CD4-positive, alpha-beta T cell treated with Interleukin-17A for 1 hour (primary cell): ENCODE measurements around the gene XYLT1.
"Not testable (repeated sequence)": the region's sequence is repeated elsewhere in the genome, so short reads cannot be mapped to it uniquely, and the experiment has no call there.

Experiments
- DNase-seq: peaks from one replicate; pipeline ENCODE4 v3.0.0-alpha.2; 2020

The XYLT1 gene

DNA sequence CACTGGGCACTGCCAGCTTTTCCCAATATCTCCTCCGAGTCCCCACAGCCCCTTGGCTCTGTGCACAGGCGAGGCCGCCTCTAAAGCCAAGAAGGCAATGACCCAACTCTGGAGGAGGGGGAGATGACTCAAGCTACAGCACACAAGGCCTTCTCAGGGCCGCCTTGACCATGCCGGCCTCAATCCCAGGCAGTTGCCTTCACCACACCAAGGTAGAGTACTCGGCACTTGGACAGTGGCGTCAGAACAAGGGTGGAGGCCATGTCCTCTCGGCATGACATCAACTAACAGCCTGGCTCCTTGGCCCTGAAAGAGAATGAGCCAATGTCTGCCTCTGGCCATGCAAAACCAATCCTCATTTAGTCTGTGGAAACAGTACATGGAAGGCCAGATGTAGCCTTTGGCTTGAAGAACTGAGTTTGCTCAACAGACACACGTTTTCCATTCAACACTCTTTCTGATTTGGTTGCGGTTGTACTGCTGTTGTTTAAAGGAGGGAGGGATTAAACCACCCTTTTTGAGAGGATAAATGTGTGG, 139.6 kb downstream of the XYLT1 start:
- no peak for DNase-seq

DNA sequence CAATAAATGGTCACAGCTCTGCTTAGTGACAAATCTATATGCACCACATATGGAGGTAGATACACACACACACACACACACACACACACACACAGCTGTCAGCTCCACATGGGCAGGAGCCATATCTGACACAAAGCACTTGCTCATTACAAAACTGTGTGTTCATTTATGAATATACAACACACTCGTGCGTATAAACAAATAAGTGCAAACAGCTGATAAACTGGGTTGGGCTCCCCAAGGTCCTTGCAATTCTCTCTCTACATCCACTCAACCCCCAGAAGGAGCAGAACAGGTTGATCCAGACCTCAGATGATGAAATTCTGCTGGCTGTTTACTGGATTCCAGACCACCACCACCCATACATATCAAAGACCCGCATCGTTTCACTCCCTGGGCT, 140.7 kb downstream of the XYLT1 start:
- no peak for DNase-seq

DNA sequence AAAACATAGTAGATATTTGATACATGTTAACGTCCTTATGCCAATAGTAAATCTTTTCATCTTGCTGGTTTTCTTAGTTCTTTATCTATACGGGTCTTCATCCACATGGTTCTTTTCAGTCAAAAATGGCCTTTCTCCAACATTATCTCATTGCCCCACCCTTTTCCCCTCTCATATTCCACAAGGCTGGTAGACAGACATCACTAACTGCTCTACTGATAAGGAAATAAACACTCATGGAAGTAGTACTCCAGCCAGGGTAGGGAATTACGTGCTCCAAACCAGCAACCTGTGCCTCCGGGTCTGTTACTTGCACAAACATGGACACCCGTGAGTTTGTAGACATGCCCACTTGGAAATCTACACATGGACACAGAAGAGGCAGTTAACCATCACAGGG, 141.4 kb downstream of the XYLT1 start:
- no peak for DNase-seq

DNA sequence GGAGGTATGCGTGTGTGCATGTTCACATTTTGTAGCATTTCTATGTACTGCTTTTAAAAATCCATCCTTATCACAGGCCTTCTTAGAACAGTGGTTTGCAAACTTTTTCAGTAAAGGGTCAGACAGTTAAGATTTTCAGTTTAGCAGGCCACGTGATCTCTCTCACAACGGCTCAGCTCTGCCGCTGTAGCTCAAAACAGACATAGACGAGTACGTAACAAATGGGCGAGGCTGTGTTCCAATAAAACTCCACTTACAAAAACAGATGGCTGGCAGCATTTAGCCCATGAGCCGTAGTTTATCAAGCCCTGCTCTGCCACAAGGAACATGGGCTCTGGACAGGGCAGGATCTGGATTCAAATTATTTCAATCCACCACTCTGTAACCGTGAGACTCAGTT, 141.8 kb downstream of the XYLT1 start:
- no peak for DNase-seq

GRCh38 chr16:17327664-17328335, 143.0 kb downstream of the XYLT1 start:
- DNase-seq = no peak

DNA sequence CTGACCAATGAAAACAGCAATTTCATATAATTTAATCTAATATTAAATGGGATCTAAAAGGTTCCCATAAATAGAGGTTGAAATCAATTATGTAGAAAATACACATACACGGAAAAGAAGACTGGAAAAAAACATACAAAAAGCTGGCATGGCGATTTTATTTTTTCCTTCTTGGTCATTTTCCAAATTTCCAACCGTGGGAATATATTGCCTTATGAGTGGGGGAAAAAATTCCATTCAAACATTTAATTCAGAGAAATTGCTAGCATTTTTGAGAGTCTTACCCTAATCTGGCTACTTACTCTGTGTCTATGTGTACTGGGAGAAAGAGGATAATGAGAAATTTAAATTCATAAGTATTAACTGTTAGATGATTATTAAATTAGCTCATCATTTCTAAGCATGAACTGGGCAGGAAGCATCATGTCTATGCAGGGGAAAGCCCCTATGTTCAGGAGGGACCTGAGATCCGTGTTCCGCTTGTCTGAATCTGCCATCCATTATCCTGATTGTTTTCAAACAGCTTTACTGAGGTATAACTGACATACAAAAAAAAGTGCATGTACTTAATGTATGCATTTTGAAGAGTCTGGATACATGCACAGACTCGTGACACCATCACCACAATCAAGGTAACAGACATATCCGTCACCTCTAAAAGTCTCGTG, 145.2 kb downstream of the XYLT1 start:
- no peak for DNase-seq

- no peak for DNase-seq
Measured at GRCh38 chr16:17324451-17324850, 146.3 kb downstream of the XYLT1 start.

- no peak for DNase-seq
Measured at GRCh38 chr16:17323171-17323570, 147.6 kb downstream of the XYLT1 start.

GRCh38 chr16:17321824-17322223, 148.9 kb downstream of the XYLT1 start:
- DNase-seq = no peak

DNA sequence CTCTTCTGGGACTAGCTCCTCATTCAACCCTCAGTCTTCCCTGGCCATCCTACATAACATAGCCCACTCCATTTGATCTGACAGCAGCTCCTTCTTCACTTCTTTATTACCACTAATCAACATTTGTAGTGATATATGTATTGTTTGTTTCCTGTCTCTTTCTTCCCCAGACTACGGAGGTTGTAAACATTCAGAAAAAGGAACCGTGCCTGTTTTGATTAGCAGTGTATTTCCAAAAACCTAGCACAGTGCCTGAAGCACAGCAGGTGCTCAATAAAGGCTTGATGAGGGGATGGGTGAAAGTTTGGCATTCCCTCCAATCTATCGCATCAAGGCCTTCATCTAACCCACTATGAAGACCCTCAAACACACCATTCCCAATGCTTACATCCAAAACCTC, 150.8 kb downstream of the XYLT1 start:
- no peak for DNase-seq

GRCh38 chr16:17318238-17318637, 152.5 kb downstream of the XYLT1 start:
- DNase-seq = no peak

GRCh38 chr16:17316005-17316404, 154.8 kb downstream of the XYLT1 start:
- DNase-seq = no peak

- DNase-seq = no peak
Measured at GRCh38 chr16:17313793-17314547, 156.8 kb downstream of the XYLT1 start.

DNA sequence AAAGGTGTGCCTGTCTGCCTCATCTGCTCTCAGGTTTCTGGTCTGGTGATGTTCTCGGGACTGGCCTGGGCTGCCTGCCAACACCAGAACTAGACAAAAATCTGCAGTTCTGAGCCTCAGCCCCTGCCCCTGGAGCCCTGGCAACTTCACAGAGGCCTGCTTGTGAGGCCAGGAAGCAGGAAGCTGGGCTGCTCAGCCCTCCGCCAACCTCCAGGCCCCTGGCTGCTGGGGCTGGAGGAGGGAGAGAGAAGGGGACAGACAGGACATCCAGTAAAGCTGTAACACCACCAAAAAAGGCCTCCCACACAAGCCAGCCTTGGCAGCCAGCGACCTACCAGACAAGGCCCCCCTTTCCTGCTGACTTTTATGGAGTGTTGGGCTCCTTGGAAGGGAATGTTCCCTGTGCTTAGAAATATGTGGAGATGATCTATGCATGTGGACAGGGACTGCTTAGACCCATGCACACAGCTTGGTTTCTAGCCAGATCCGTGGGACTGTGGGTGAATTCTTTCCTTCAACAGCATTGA, 157.6 kb downstream of the XYLT1 start:
- DNase-seq = no peak

GRCh38 chr16:17312094-17312710, 158.6 kb downstream of the XYLT1 start:
- no peak for DNase-seq

DNA sequence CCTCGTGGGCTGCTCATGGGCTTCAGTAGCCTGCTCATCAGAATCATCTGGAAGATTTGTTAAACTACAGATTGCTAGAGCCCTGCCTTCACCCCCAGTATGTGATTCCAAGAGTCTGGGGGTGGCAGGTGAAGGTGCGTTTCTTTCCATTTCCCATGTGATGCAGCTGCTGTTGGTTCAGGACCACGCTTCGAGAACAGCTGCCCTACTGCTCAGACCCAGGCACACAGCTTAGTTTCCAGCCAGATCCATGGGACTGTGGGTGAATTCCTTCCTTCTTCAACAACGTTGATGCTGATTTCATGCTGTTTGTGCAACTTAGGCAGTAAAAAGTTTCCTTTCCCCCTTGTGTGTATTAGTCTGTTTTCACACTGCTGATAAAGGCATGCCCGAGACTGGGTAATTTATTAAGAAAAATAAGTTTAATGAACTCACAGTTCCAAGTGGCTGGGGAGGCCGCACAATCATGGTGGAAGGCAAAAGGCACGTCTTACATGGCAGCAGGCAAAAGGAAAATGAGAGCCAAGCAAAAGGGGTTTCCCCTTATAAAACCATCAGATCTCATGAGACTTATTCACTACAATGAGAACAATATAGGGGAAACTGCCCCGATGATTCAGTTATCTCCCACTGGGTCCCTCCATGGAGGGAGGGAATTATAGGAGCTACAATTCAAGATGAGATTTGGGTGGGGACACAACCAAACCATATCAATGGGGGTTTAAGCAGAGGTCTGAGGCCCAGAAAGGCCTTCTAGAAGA, 159.2 kb downstream of the XYLT1 start:
- DNase-seq = no peak

DNA sequence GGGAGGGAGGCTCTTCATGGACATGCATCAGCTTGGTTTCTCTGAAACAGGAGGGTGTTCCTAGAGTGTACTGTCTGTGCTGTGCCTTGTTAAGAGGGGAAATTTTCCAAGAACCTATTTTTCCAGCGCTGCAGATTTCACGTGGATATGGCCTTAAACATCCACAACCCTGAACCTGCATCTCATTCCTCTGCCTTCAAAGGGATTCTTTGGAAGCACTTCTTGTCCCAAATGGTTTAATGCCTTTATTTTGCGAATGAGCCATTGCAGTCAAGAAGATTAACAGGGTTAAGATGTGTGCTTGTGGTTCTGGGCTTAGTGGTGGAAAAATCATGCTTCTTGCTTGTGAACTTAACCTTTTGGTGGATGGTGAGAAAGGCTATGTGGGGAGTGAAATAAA, 161.2 kb downstream of the XYLT1 start:
- DNase-seq = no peak

GRCh38 chr16:17308186-17308585, 162.6 kb downstream of the XYLT1 start:
- DNase-seq = no peak

- no peak for DNase-seq
Measured at GRCh38 chr16:17307504-17307903, 163.3 kb downstream of the XYLT1 start.

DNA sequence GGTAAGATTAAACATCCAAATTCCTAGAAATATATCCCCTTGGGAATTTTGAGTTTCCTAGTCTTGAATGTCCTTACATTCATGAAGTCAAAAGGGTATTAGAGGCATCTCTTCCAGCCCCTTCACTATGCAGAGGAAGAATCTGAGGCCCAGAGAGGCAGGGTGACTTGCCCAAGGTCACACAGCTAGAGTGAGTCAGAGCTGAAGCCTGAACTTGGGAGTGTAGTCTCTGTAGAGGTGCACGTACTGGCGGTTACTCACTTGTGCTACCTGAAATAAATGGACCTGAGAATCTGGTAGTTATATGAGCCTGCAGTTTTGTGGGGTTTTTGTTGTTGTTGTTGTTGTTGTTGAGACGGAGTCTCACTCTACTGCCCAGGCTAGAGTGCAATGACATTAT, 164.0 kb downstream of the XYLT1 start:
- no peak for DNase-seq

DNA sequence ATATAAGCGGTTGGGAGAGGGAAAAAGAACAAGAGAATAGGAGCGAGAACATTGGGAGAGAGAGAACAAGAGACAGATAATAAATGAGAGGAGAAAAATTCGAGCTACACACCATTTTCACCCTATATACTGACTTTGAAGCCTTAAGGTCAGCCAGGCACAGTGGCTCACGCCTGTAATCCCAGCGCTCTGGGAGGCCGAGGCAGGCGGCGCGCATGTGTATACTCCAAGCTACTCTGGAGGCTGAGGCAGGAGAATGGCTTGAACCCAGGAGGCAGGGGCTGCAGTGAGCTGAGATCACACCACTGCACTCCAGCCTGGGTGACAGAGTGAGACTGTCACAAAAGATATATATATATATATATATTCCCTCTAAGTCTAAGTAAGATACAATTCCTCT, 164.5 kb downstream of the XYLT1 start:
- not testable (repeated sequence) for DNase-seq

- peak; percentile 20 for DNase-seq
Measured at GRCh38 chr16:17305694-17306093, 165.1 kb downstream of the XYLT1 start.
